NK-92 (cell line): ENCODE data around the gene HK3.

Source experiments
- DNase-seq: peaks from one replicate; lab custom pipeline; 2025; ENCODE audit not compliant: unreplicated experiment; lab: John Stamatoyannopoulos, UW

The HK3 gene

DNA sequence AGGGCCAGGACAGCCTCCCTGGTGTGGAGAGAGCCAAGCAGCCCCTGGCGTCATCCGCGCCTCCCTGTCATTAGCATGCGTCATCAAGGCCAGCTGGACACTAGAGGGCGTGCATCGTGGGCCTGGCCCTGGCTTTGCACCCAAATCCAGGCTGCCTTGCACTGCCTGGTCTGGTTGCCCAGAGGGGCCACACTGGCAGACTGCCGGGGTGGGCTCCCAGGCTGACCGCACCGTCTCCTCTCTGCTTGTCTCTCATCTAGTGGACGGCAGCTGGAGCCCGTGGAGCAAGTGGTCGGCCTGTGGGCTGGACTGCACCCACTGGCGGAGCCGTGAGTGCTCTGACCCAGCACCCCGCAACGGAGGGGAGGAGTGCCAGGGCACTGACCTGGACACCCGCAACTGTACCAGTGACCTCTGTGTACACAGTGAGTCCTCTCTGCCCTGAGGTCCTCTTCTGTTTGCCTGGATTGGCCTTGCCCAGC is 29.0 kb downstream of the HK3 start:
- DNase-seq = no peak

DNA sequence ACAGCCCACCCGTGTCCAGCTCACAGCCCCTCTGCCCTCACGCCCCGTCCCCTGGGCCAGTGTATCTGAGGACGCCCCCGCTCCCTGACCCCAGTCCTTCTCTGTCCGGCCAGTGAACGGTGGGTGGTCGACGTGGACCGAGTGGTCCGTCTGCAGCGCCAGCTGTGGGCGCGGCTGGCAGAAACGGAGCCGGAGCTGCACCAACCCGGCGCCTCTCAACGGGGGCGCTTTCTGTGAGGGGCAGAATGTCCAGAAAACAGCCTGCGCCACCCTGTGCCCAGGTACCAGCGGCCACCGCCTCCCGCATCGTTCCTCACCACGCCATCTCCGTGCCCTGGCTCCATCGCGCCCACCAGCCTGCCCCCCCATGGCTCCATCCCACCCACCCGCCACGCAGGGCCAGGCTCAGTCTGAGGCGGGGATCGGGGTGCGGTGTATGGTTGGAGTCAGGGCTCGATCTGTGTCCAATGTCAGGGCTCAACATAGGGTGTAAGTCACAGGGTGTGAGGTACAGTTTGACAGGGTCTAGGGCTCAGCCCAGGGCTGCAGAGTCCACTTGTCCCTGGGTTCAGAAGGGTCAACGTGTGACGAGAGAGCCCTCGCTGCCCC is 29.5 kb downstream of the HK3 start:
- no peak for DNase-seq

DNA sequence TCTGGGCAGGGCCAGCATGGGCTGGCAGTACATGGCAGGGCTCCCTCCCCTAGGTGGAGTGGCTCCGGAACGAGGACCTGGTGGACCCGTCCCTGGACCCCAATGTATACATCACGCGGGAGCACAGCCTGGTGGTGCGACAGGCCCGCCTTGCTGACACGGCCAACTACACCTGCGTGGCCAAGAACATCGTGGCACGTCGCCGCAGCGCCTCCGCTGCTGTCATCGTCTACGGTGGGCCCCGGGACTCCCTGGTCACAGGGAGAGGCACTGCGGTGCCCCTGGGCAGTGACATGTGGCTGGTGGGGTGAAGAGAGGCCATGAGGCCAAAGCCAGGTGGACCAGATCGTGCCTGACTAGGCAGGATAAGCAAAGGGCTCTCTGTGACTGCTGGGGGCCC is 30.4 kb downstream of the HK3 start:
- no peak for DNase-seq

DNA sequence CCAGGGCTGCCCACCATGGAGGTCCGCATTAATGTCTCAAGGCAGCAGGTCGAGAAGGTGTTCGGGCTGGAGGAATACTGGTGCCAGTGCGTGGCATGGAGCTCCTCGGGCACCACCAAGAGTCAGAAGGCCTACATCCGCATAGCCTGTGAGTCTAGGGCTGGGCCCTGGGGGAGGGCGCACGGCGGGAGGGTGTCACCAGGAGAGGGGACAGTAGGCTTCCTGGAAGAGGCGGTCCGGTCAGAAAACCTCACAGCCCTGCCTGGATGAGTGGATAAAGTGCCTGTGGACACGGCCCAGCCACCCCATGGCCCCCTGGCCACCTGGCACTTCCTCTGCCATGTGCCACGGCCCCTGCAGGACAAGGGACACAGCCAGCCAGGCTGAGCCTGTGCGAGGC is 31.0 kb downstream of the HK3 start:
- DNase-seq = no peak

DNA sequence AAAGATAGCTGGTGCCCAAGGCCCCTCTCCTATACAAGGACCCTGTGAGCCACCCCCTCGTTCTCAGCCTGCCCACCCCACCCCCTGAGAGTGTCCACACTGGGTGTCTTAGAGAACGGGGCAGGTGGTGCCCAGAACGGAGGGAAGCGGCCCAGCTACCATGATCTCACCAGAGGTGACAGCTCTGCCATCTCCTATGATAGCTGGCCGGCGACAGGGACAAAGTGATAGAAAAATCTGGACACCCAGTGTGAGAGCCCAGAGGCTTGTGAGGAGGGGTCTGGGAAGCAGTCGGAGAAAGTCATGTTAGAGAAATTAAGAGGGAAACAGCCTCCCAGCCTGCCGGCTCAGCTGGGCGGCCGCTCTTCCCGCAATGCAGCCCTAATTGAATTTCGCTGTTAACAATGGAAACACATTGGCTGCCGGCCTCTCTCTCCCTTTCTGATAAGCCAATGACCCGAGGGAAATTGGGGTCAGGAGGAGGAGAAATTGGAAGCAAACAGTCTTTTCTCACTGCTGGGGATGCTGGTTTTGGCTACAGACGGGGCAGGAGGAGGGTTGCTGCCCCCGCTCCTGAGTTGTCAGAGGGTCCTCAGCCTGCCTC is 32.3 kb downstream of the HK3 start:
- no peak for DNase-seq

DNA sequence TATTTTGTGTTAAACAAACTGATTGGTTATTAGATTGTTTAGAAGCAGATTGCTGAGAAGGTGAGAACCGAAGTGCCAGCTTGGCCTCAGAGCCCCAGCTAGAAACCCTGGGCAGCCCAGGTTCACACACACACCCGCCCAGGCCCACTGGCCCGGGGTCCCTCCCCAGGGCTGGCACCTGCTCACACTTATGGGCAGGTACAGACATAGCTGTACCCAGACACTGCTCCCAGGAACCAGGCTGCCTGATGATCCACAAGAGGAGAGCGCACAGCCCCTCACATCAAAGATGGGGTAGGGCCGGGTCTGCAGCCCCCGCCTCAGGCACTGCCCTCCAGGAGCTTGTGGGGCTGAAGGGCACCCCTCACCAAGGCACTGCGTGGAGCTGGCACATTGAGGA is 33.2 kb downstream of the HK3 start:
- DNase-seq = no peak

DNA sequence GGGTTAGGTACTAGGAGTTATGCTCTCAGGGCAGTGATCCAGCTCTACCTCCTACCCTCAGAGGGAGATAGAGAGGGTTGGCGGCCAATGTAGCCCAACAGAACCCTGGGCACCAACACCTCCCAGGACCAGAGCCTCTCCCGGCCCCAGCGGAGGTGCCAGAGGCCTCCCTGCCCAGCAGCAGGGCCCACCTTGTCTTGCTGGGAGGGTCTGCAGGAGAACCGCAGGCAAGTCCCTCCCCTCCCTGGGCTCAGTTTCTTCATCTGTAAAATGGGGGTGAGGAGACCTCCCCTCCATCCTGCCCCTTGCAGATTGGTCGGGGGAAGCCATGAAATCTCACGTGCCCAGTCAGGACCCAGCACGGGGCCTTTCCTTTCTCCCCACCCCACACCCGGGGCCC is 34.4 kb downstream of the HK3 start:
- no peak for DNase-seq

DNA sequence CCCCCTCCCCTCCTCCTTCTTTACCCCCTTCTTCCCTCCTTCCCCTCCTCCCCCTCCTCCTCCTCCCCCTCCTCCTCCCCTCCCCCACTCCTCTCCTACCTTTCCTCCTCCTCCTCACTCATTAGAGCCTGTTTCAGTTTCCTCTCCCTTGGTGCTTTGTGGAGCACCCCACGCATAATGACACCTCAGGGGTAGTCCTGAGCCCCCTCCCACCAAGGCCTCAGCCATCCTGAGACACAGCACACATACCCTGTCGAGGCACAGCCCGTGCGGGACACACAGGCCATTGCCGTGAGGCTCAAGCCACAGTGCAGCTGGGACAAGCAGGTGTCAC is 35.4 kb downstream of the HK3 start:
- DNase-seq = no peak

DNA sequence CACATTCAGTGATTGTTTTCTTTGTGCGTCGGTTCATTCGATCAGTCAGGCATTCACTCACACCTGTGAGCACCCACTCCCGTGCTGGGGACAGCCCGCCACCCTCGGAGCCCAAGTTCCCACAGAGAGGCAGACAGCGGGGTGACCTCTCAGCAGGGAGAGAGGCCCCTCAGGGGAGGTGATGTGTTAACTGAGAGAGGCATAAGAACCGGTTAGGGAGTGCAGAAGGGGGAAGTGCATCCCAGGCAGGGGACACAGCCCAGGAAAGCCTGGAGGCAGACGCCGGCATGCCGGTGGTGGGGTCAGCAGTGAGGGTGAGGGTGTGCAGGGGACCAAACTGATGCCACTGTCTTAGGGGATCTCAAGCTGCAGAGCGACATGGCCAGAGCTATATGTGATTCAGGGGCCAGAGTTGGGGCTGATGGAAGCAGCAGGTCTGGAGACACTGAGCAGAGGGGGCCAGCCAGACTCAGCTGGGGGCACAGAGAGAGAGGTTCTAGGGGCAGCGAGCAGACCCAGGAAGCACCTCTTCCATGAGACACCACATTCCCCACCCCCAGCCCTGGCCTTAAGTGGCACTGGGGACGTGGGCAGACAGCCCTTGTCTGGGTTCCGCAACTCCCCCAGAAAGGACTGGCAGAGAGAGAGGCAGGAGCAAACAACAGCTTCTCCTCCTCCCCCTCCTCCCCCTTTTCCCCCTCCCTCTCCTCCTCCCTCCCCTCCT is 35.9 kb downstream of the HK3 start:
- DNase-seq = no peak

DNA sequence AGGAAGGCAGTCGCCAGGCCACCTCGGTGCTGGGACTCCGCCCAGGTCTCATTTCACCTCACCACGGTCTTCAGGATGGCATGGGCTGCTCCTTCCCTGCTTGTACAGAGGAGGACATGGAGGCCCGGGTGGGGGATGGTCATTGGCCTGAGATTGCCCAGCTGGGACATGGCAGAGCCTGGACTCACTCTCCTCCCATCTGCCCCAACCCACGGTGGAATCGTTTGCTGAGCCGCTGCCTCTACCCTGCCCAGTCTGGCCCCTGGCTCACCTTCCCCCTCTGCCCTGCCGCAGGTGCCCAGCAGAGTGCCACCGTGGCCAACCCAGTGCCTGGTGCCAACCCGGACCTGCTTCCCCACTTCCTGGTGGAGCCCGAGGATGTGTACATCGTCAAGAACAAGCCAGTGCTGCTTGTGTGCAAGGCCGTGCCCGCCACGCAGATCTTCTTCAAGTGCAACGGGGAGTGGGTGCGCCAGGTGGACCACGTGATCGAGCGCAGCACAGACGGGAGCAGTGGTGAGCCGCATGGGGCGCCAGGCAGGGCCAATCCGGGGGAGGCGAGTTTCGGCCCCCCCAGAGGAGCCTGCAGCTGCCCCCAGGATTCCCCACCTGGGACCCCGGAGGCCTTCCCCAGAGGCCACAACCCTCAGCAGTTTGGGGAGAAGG is 36.7 kb downstream of the HK3 start:
- no peak for DNase-seq

DNA sequence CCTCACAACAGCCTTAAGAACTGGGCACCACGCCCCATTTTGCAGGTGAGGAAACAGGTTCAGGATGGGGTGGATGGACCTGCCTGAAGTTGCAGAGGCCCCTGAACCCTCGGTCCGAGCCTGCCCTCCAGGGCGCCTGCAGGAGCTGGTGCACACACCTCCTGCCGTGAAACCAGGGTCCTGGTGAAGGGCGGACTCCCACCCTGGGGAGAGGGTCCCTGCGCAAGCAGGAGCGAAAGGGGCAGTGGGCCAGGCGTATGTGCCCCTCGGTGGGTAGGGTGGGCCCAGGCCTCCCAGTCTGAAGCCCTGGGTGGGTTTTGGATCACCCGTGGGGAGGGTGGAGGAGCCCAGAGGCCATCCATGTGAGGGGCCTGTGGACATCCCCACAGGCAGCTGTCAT is 37.9 kb downstream of the HK3 start:
- no peak for DNase-seq

DNA sequence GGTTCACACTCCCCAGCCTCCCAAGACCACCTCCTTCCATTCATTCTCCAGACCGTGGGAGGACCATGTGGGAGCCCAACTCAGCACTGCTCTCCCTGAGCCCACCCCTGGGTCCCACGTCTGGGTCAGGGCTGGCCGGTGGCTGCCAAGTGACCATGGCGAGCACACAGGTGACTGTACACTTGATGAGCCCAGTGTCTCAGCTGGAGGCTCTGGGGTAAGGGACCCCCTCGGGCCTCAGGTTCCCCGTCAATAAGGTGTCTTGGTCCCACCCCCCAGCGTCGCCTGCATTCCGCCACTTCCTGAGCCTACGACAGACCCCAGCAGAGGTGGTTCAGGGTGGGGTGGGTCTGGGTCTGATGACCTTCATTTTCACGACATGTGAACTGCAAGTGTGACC is 38.8 kb downstream of the HK3 start:
- DNase-seq = no peak

DNA sequence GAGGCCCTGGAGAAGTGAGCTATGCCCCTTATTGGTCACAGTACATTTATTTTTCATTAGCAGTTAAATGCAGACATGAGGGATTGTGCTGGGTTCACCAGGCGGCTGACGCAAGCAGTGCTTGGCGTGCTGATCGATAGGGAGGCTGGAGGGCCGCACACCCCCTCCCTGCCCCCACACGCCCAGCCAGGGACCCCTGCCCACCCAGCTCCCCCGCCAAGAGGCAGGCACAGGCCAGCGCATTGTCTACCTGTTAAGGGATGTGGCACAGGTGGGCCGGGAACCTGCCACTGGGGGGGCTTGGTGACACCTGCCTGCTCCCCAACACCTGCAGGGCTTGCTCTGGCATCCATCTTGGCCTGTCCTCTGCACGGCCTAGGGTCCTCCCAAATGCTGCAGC is 39.2 kb downstream of the HK3 start:
- DNase-seq = no peak

DNA sequence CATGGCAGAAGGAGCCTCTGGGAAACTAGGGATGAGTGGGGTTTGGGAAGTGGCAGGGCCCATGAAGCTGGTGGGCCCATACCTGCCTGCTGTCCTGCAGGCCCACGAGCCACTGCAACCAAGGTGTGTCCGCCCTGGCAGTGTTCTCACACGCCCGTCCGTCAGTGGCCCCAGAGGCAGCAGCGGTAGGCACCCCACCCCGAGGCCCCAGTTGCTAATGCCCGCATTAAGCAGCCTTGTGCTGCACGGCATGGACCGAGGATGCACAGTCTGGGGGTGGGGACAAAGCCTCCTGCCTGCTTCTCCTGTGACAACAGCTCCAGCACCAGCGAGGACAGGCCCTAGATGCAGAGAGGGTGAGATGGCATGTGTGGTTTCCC is 41.3 kb downstream of the HK3 start:
- DNase-seq = no peak

DNA sequence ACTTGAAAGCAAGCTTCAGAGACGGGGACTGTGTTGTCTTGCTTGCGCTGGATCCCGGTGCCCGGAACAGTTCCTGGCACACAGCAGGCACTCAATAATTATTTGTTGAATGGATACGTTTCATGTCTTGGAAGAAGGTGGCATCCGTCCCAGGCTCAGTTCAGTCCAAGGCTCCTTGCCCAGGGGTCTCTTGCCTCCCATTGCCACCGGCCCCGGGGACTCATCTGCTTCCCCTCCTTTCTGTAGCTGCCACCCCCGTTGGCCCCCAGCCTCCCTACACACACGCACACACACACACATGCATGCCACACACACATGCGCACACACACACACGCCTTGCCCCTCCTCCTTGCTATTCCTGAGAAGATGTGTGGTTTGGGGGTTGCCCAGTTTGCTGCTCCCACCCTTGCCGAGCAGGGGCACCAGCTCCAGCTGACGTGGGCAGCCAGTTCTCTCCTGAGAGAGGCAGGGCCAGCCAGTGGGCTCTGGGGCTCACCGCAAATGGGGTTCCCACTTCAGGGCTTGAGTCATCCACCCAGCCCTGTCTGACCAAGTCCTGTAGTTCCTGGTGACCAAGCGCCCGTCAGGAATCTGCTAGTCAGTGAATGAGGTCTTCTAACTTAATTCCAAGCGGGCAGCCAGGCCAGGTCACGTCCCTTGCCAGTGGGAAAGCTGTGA is 41.8 kb downstream of the HK3 start:
- DNase-seq = no peak

DNA sequence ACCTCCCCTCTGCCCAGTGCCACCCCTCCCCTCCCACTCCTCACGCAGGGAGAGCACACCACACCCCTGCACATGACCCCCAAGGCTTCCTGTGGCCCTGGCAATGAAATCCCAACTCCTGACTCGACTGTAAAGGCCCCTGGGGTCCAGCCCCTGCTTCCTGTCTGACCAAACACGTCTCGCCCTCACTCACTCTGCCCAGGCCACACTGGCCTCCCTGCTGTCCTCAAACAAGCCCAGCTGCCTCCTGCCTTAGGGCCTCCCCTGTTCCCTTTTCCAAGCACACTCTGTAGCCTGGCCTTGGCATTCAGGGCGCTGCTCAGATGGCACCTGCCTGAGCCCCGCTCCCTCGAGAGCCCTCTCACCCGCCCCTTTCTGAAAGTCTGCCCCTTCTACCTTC is 42.4 kb downstream of the HK3 start:
- no peak for DNase-seq

DNA sequence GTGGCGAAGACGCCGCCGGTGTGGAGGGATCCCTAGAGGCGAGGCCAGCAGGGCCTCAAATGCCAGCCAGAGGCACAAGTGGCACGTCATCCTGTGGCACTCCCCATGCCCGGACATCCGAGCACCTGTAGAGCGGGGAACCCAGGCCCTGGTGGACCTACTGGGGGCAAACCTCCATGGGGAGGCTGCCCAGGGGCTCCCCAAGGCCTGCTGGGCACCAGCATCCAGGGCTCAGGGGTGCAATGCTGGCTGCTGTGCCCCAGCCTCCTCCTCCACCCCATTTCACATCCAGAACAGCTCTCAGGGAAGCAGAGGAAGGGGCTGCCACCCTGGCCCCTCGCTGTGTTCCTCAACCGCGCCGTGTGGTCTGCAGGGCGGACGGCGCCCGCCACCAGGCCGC is 43.5 kb downstream of the HK3 start:
- DNase-seq = no peak

DNA sequence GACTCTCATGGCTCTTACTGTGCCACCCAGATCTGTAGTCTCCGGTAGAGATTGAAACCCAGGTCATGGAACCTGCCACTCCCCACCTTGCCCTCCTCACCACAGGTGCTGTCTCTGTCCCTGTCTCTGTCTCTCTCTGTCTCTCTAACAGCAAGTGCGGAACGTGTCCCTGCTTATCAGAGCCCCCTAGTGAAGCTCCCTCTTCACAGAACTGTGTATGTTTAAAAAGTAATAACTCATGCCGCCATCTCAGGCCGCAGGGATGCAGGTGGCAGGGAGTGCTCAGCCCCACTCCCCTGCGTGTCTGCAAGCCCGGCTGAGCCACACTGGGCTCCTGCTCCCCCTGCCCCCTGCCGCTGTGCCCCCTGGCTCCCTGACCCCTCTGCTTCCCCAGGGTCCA is 45.0 kb downstream of the HK3 start:
- no peak for DNase-seq

DNA sequence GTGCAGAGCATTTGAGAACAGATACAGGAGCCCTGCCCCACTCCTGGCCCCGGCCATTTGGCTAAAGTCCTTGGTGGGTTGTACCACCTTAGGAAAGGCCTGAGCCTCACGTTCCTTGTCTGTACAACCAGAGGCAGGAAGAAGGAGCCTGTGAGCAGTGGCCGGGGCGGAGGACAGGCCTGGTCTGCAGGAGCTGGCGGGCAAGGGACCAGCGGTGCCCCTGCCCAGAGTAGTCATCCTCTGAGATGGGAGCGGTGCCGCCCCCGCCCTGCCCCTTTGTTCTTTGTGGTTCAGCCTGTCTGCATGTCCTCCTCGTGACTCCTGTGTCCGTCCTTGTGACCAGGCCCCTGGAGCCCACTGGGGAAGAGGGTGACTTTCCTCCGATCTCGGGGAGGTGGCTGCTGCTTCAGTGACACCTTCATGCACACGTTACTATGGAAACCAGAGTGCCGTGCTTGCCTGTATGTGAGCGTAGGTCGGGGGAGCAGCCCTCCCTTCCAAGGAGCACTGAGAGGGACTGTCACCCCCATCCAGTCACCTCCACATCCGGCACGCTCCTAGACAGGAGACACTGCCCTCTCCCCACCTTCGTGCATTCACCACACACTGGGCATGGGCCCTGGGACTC is 45.9 kb downstream of the HK3 start:
- no peak for DNase-seq

DNA sequence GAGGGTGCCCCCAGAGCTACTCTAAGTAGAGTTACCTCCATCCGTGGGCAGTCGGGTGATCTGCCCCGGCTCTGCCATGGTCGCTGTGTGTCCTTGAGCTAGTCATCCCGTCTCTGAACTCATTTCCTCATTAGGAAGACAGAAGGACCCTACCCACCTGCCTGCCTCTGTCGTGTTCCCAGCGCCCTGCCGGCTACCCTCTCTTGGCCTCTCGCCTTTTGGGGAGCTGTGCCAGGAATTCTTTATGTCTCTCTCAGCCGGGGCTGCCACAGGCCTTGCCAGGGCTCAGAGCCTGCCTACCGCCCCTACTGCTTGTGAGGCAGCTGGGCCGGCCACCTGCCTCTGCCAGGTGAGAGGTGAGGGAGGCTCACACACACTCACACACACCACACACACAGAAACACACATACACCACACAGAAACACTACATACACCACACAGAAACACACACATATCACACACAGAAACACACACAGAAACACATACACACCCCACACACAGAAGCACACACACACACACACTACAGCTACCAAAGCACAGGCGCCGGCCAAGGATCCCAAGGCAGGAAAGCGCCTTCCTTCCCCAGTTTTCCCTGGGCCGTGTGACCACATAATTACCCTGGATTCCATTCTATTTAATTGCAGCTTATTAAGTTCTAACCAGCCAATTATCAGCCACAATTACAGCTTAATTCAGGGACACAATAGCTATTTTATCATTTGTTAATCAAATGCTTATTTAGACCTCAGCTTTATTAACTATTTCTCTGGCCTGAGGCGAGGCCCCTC is 47.1 kb downstream of the HK3 start:
- no peak for DNase-seq
